HEK293 (cell line): Measurements from ENCODE around the gene FXYD5.

Source experiments
- CTCF ChIA-PET: fragments of 350-600 bp; formaldehyde crosslinking; extraction: SDS; loops from one replicate; lab custom pipeline; 2021; ENCODE audit warnings: antibody characterized with exemption; lab: Yijun Ruan, JAX
- POLR2A ChIA-PET: fragments of 300-600 bp; formaldehyde crosslinking; extraction: SDS; loops from one replicate; lab custom pipeline; 2020; ENCODE audit warnings: antibody characterized with exemption, inconsistent platforms; lab: Yijun Ruan, JAX
- H3K27ac ChIP-seq: fragments of 200-500 bp; sonication (Bioruptor generic); 2 replicates; pipeline ENCODE4 v1.5.1; 2014; ENCODE audit warnings: low read depth, low read length, control low read depth, inconsistent platforms; ENCODE audit errors: extremely low read depth
- H3K36me3 ChIP-seq, 2 experiments: fragments of 200-500 bp in 1 of 2; sonication (Bioruptor generic) in 1 of 2; 1 replicate in 1 of 2; 2 replicates in 1 of 2; pipeline ENCODE4 v1.5.1; 2014 to 2017; ENCODE audit warnings: inconsistent platforms in 2 of 2, low read length in 2 of 2; ENCODE audit not compliant: control insufficient read depth in 2 of 2, insufficient read depth in 1 of 2
- H3K4me1 ChIP-seq: fragments of 200-500 bp; sonication (Bioruptor generic); 2 replicates; pipeline ENCODE4 v1.5.1; 2014; ENCODE audit warnings: mild to moderate bottlenecking, low read length, inconsistent platforms; ENCODE audit not compliant: control insufficient read depth, insufficient read depth
- H3K4me3 ChIP-seq: 2 replicates; pipeline ENCODE4 v1.5.1; 2011; ENCODE audit warnings: low read depth, mild to moderate bottlenecking, control low read depth, low read length, moderate library complexity
- H3K9me3 ChIP-seq: fragments of 200-500 bp; sonication (Bioruptor generic); 2 replicates; pipeline ENCODE4 v1.5.1; 2014; ENCODE audit warnings: low read depth, low read length, inconsistent platforms; ENCODE audit not compliant: control insufficient read depth, insufficient read depth
- GFI1B ChIP-seq: fragments of 450-650 bp; formaldehyde crosslinking; IDR thresholded peaks from 2 replicates; pipeline ENCODE4 v1.5.1; 2016; ENCODE audit warnings: missing biosample characterization, missing genetic modification characterization
- KLF16 ChIP-seq: fragments of 450-650 bp; formaldehyde crosslinking; IDR thresholded peaks from 2 replicates; pipeline ENCODE4 v1.5.1; 2017; ENCODE audit warnings: missing biosample characterization, missing genetic modification characterization
- OSR2 ChIP-seq: fragments of 450-650 bp; formaldehyde crosslinking; IDR thresholded peaks from 2 replicates; pipeline ENCODE4 v1.5.1; 2016; ENCODE audit warnings: missing biosample characterization, missing genetic modification characterization
- RBAK ChIP-seq: fragments of 450-650 bp; formaldehyde crosslinking; IDR thresholded peaks from 2 replicates; pipeline ENCODE4 v1.5.1; 2016; ENCODE audit warnings: missing biosample characterization, missing genetic modification characterization
- WT1 ChIP-seq: fragments of 450-650 bp; formaldehyde crosslinking; IDR thresholded peaks from 2 replicates; pipeline ENCODE4 v1.5.1; 2016; ENCODE audit warnings: missing biosample characterization, missing genetic modification characterization
- ZBTB1 ChIP-seq: fragments of 450-650 bp; formaldehyde crosslinking; IDR thresholded peaks from 2 replicates; pipeline ENCODE4 v1.5.1; 2016; ENCODE audit warnings: missing biosample characterization, missing genetic modification characterization
- ZNF175 ChIP-seq: fragments of 450-650 bp; formaldehyde crosslinking; IDR thresholded peaks from 2 replicates; pipeline ENCODE4 v1.5.1; 2016; ENCODE audit warnings: missing biosample characterization, missing genetic modification characterization
- ZNF324 ChIP-seq: fragments of 450-650 bp; formaldehyde crosslinking; IDR thresholded peaks from 2 replicates; pipeline ENCODE4 v1.5.1; 2016; ENCODE audit warnings: missing biosample characterization, missing genetic modification characterization
- ZNF596 ChIP-seq: fragments of 450-650 bp; IDR thresholded peaks from 2 replicates; pipeline ENCODE4 v1.5.0; 2018; ENCODE audit warnings: missing biosample characterization, mild to moderate bottlenecking, missing genetic modification characterization, moderate library complexity
- TF ChIP-seq, protein P1 (sequence below): fragments of 450-650 bp; formaldehyde crosslinking; IDR thresholded peaks from 2 replicates; pipeline ENCODE4 v1.5.1; 2016; ENCODE audit warnings: missing biosample characterization, missing genetic modification characterization
- TF ChIP-seq, protein P2 (sequence below): fragments of 450-650 bp; formaldehyde crosslinking; IDR thresholded peaks from 2 replicates; pipeline ENCODE4 v1.5.1; 2016; ENCODE audit warnings: missing biosample characterization, missing genetic modification characterization, borderline replicate concordance
- TF ChIP-seq, protein P3 (sequence below): fragments of 450-650 bp; formaldehyde crosslinking; IDR thresholded peaks from 2 replicates; pipeline ENCODE4 v1.5.1; 2016; ENCODE audit warnings: missing biosample characterization, missing genetic modification characterization
- TF ChIP-seq, protein P4 (sequence below): fragments of 450-650 bp; formaldehyde crosslinking; IDR thresholded peaks from 2 replicates; pipeline ENCODE4 v1.5.1; 2016; ENCODE audit warnings: missing biosample characterization, missing genetic modification characterization
- TF ChIP-seq, protein P5 (sequence below): fragments of 450-650 bp; formaldehyde crosslinking; IDR thresholded peaks from 2 replicates; pipeline ENCODE4 v1.5.1; 2016; ENCODE audit warnings: missing biosample characterization, missing genetic modification characterization, borderline replicate concordance

Gene FXYD5

DNA sequence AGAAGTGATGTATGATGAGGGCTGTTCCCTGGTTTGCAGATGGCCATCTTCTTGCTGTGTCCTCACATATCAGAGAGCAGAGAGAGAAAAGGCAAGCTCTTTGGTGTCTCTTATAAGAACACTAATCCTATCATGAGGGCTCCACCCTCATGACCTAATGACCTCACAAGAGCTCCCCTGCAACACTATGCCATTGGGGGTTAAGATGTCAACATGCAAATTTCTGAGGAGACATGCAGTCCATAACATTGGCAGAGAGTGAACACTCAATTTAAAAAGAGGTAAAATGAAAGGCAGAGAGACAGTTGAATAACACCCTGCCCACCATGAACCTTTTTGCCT, 63.1 kb downstream of the FXYD5 start (continued):
- TF ChIP-seq WT1 (tag by site-specific recombination) (no peak), ZBTB1 (tag by site-specific recombination) (no peak), KLF16 (tag by site-specific recombination) (no peak), ZNF175 (tag by site-specific recombination) (no peak)
- TF ChIP-seq, protein P1, sequence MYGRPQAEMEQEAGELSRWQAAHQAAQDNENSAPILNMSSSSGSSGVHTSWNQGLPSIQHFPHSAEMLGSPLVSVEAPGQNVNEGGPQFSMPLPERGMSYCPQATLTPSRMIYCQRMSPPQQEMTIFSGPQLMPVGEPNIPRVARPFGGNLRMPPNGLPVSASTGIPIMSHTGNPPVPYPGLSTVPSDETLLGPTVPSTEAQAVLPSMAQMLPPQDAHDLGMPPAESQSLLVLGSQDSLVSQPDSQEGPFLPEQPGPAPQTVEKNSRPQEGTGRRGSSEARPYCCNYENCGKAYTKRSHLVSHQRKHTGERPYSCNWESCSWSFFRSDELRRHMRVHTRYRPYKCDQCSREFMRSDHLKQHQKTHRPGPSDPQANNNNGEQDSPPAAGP (tag by site-specific recombination): no peak
- TF ChIP-seq, protein P2, sequence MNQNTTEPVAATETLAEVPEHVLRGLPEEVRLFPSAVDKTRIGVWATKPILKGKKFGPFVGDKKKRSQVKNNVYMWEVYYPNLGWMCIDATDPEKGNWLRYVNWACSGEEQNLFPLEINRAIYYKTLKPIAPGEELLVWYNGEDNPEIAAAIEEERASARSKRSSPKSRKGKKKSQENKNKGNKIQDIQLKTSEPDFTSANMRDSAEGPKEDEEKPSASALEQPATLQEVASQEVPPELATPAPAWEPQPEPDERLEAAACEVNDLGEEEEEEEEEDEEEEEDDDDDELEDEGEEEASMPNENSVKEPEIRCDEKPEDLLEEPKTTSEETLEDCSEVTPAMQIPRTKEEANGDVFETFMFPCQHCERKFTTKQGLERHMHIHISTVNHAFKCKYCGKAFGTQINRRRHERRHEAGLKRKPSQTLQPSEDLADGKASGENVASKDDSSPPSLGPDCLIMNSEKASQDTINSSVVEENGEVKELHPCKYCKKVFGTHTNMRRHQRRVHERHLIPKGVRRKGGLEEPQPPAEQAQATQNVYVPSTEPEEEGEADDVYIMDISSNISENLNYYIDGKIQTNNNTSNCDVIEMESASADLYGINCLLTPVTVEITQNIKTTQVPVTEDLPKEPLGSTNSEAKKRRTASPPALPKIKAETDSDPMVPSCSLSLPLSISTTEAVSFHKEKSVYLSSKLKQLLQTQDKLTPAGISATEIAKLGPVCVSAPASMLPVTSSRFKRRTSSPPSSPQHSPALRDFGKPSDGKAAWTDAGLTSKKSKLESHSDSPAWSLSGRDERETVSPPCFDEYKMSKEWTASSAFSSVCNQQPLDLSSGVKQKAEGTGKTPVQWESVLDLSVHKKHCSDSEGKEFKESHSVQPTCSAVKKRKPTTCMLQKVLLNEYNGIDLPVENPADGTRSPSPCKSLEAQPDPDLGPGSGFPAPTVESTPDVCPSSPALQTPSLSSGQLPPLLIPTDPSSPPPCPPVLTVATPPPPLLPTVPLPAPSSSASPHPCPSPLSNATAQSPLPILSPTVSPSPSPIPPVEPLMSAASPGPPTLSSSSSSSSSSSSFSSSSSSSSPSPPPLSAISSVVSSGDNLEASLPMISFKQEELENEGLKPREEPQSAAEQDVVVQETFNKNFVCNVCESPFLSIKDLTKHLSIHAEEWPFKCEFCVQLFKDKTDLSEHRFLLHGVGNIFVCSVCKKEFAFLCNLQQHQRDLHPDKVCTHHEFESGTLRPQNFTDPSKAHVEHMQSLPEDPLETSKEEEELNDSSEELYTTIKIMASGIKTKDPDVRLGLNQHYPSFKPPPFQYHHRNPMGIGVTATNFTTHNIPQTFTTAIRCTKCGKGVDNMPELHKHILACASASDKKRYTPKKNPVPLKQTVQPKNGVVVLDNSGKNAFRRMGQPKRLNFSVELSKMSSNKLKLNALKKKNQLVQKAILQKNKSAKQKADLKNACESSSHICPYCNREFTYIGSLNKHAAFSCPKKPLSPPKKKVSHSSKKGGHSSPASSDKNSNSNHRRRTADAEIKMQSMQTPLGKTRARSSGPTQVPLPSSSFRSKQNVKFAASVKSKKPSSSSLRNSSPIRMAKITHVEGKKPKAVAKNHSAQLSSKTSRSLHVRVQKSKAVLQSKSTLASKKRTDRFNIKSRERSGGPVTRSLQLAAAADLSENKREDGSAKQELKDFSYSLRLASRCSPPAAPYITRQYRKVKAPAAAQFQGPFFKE: no peak

DNA sequence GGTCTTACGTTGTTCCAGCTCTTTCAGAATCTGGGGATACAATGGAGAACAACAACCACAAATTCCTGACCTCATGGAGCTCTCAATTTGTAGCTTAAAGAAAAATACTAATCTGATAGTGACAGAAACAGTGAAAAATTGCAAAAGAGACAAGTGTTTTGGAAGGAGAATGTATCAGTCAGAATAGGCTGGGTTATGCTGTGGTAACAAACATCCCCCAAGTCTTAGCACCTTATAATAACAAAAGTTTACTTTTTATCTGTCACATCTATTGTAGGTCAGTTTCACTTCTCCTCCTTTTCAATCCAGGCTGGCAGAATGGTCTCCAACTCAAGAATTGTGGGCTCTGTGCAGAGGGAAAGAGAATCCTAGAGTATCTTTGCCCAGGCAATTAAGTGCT, 64.5 kb downstream of the FXYD5 start:
- Histone ChIP-seq H3K4me3 (no peak overlapping the region), H3K4me1 (peaks cover 5% of the 10 kb centered on the region), H3K36me3 (no peaks in the 10 kb centered on the region), H3K9me3 (peaks cover 5% of the 10 kb centered on the region), H3K27ac (no peak overlapping the region)
- ChIA-PET POLR2A (interaction anchor here (2.2 kb wide), 1 partner anchor 46 kb away, joined by 7 read pairs; no protein-coding TSS in a partner anchor), CTCF (interaction anchor here (0.7 to 2.7 kb wide), 4 partner anchors 38 to 91 kb away, joined by 3 to 8 read pairs (median 3); partner anchors contain the start of gene FXYD5)
- no peak for TF ChIP-seq ZNF175 (tag by site-specific recombination)
- no peak for TF ChIP-seq GFI1B (tag by site-specific recombination)
- no peak for TF ChIP-seq ZNF596 (tag by site-specific recombination)
- TF ChIP-seq, protein P3, sequence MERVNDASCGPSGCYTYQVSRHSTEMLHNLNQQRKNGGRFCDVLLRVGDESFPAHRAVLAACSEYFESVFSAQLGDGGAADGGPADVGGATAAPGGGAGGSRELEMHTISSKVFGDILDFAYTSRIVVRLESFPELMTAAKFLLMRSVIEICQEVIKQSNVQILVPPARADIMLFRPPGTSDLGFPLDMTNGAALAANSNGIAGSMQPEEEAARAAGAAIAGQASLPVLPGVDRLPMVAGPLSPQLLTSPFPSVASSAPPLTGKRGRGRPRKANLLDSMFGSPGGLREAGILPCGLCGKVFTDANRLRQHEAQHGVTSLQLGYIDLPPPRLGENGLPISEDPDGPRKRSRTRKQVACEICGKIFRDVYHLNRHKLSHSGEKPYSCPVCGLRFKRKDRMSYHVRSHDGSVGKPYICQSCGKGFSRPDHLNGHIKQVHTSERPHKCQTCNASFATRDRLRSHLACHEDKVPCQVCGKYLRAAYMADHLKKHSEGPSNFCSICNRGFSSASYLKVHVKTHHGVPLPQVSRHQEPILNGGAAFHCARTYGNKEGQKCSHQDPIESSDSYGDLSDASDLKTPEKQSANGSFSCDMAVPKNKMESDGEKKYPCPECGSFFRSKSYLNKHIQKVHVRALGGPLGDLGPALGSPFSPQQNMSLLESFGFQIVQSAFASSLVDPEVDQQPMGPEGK (tag by site-specific recombination): no peak
- TF ChIP-seq OSR2 (tag by site-specific recombination): no peak
- TF ChIP-seq, protein P4, sequence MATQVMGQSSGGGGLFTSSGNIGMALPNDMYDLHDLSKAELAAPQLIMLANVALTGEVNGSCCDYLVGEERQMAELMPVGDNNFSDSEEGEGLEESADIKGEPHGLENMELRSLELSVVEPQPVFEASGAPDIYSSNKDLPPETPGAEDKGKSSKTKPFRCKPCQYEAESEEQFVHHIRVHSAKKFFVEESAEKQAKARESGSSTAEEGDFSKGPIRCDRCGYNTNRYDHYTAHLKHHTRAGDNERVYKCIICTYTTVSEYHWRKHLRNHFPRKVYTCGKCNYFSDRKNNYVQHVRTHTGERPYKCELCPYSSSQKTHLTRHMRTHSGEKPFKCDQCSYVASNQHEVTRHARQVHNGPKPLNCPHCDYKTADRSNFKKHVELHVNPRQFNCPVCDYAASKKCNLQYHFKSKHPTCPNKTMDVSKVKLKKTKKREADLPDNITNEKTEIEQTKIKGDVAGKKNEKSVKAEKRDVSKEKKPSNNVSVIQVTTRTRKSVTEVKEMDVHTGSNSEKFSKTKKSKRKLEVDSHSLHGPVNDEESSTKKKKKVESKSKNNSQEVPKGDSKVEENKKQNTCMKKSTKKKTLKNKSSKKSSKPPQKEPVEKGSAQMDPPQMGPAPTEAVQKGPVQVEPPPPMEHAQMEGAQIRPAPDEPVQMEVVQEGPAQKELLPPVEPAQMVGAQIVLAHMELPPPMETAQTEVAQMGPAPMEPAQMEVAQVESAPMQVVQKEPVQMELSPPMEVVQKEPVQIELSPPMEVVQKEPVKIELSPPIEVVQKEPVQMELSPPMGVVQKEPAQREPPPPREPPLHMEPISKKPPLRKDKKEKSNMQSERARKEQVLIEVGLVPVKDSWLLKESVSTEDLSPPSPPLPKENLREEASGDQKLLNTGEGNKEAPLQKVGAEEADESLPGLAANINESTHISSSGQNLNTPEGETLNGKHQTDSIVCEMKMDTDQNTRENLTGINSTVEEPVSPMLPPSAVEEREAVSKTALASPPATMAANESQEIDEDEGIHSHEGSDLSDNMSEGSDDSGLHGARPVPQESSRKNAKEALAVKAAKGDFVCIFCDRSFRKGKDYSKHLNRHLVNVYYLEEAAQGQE (tag by site-specific recombination): no peak
- TF ChIP-seq RBAK (tag by site-specific recombination): peak; percentile 94
- TF ChIP-seq, protein P5, sequence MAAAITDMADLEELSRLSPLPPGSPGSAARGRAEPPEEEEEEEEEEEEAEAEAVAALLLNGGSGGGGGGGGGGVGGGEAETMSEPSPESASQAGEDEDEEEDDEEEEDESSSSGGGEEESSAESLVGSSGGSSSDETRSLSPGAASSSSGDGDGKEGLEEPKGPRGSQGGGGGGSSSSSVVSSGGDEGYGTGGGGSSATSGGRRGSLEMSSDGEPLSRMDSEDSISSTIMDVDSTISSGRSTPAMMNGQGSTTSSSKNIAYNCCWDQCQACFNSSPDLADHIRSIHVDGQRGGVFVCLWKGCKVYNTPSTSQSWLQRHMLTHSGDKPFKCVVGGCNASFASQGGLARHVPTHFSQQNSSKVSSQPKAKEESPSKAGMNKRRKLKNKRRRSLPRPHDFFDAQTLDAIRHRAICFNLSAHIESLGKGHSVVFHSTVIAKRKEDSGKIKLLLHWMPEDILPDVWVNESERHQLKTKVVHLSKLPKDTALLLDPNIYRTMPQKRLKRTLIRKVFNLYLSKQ (tag by site-specific recombination): no peak
- no peak for TF ChIP-seq ZNF324
